OCI-LY1 (cell line): ENCODE data around the gene TLL2.

Experiments used
- H2AFZ ChIP-seq: fragments of 200-600 bp; sonication (generic), shearing (Covaris generic); 2 replicates; pipeline ENCODE4 v1.6.0; 2014; ENCODE audit warnings: antibody characterized with exemption, mild to moderate bottlenecking, low read length
- H3F3A ChIP-seq: fragments of 200-600 bp; sonication (generic), shearing (Covaris generic); 2 replicates; pipeline ENCODE4 v1.6.0; 2014; ENCODE audit warnings: mild to moderate bottlenecking, antibody characterized with exemption, low read length, moderate library complexity; ENCODE audit not compliant: insufficient read depth
- H3K27ac ChIP-seq: fragments of 200-600 bp; sonication (generic); 2 replicates; pipeline ENCODE4 v1.5.1; 2014; ENCODE audit warnings: low read length, mixed run types, mild to moderate bottlenecking, low read depth; ENCODE audit not compliant: poor library complexity, severe bottlenecking
- H3K27me3 ChIP-seq: fragments of 200-600 bp; sonication (generic); 2 replicates; pipeline ENCODE4 v1.6.0; 2014; ENCODE audit warnings: antibody characterized with exemption, mild to moderate bottlenecking, low read length, moderate library complexity; ENCODE audit not compliant: insufficient read depth
- H3K36me3 ChIP-seq: fragments of 200-600 bp; sonication (generic); 2 replicates; pipeline ENCODE4 v1.6.1; 2014; ENCODE audit warnings: mild to moderate bottlenecking, antibody characterized with exemption, low read length, moderate library complexity, mixed read lengths; ENCODE audit not compliant: insufficient read depth
- H3K4me1 ChIP-seq: fragments of 200-600 bp; sonication (generic); 2 replicates; pipeline ENCODE4 v1.5.1; 2014; ENCODE audit warnings: mild to moderate bottlenecking, low read length, moderate library complexity; ENCODE audit not compliant: insufficient read depth, severe bottlenecking
- H3K4me2 ChIP-seq: fragments of 200-600 bp; sonication (generic), shearing (Covaris generic); 2 replicates; pipeline ENCODE4 v1.6.1; 2014; ENCODE audit warnings: low read length
- H3K4me3 ChIP-seq: fragments of 200-600 bp; sonication (generic); 2 replicates; pipeline ENCODE4 v1.5.1; 2014; ENCODE audit warnings: low read length, low read depth, mild to moderate bottlenecking, mixed read lengths; ENCODE audit not compliant: poor library complexity, severe bottlenecking
- H3K79me2 ChIP-seq: fragments of 200-600 bp; shearing (Covaris generic); 2 replicates; pipeline ENCODE4 v1.6.1; 2016; ENCODE audit warnings: mixed run types, low read length, mixed read lengths; ENCODE audit not compliant: insufficient read depth
- H3K9ac ChIP-seq: fragments of 200-600 bp; sonication (generic), shearing (Covaris generic); 2 replicates; pipeline ENCODE4 v1.6.1; 2014; ENCODE audit warnings: mild to moderate bottlenecking, low read length, mixed read lengths
- H3K9me2 ChIP-seq: fragments of 200-600 bp; sonication (generic), shearing (Covaris generic); 2 replicates; pipeline ENCODE4 v1.6.1; 2014; ENCODE audit warnings: low read depth, mild to moderate bottlenecking, low read length, mixed read lengths
- H3K9me3 ChIP-seq: fragments of 200-600 bp; shearing (Covaris generic); 2 replicates; pipeline ENCODE4 v1.6.1; 2014; ENCODE audit warnings: low read length, mixed read lengths
- H4K20me1 ChIP-seq: fragments of 200-600 bp; sonication (generic), shearing (Covaris generic); 2 replicates; pipeline ENCODE4 v1.6.0; 2016; ENCODE audit warnings: mild to moderate bottlenecking, low read length; ENCODE audit not compliant: insufficient read depth
- CTCF ChIP-seq: fragments of 200-600 bp; sonication (generic), shearing (Covaris generic); IDR thresholded peaks from 2 replicates; pipeline ENCODE4 v1.5.1; 2017; ENCODE audit warnings: mild to moderate bottlenecking, antibody characterized with exemption, low read length, moderate library complexity, mixed read lengths
- EZH2 ChIP-seq: fragments of 200-600 bp; sonication (generic), shearing (Covaris generic); IDR thresholded peaks from 2 replicates; pipeline ENCODE4 v1.8.0; 2017; ENCODE audit warnings: borderline replicate concordance, mixed run types, mild to moderate bottlenecking, antibody characterized with exemption, low read length, moderate library complexity, mixed read lengths

TLL2 gene

GRCh38 chr10:96379758-96380157 lies 134.0 kb downstream of the TLL2 start:
- Histone ChIP-seq H4K20me1 (no peaks in the 10 kb centered on the region), H3K79me2 (no peaks in the 10 kb centered on the region), H3F3A (no peaks in the 10 kb centered on the region), H3K9ac (no peak overlapping the region), H3K9me2 (no peaks in the 10 kb centered on the region), H3K36me3 (no peaks in the 10 kb centered on the region), H3K4me2 (no peak overlapping the region), H3K9me3 (no peaks in the 10 kb centered on the region), H3K4me3 (no peak overlapping the region), H3K27me3 (no peaks in the 10 kb centered on the region), H2AFZ (no peak overlapping the region), H3K4me1 (peaks cover 4% of the 10 kb centered on the region), H3K27ac (no peak overlapping the region)
- TF ChIP-seq EZH2 (no peak), CTCF (no peak)

- Histone ChIP-seq H3K4me2 (no peak overlapping the region), H4K20me1 (no peaks in the 10 kb centered on the region), H3K4me1 (peaks cover 5% of the 10 kb centered on the region), H3K9me2 (no peaks in the 10 kb centered on the region), H3K79me2 (no peaks in the 10 kb centered on the region), H2AFZ (no peak overlapping the region), H3K4me3 (no peak overlapping the region), H3K27me3 (no peaks in the 10 kb centered on the region), H3F3A (no peaks in the 10 kb centered on the region), H3K36me3 (no peaks in the 10 kb centered on the region), H3K9me3 (no peaks in the 10 kb centered on the region), H3K27ac (no peak overlapping the region), H3K9ac (no peak overlapping the region)
- TF ChIP-seq EZH2, result no peak
- TF ChIP-seq CTCF, result no peak
These were observed 135.0 kb downstream of the TLL2 start for GRCh38 chr10:96378741-96379140.

GRCh38 chr10:96377816-96378294 lies 135.9 kb downstream of the TLL2 start:
- H2AFZ ChIP-seq, result no peak overlapping the region
- TF ChIP-seq EZH2 (no peak), CTCF (no peak)
- no peaks in the 10 kb centered on the region for H3K9me3 ChIP-seq
- no peaks in the 10 kb centered on the region for H3K9me2 ChIP-seq
- no peaks in the 10 kb centered on the region for H3F3A ChIP-seq
- no peak overlapping the region for H3K4me2 ChIP-seq
- H3K4me3 ChIP-seq, result no peak overlapping the region
- H3K4me1 ChIP-seq, result peaks cover 5% of the 10 kb centered on the region
- no peaks in the 10 kb centered on the region for H3K27me3 ChIP-seq
- no peaks in the 10 kb centered on the region for H3K79me2 ChIP-seq
- H3K9ac ChIP-seq, result no peak overlapping the region
- no peak overlapping the region for H3K27ac ChIP-seq
- no peaks in the 10 kb centered on the region for H4K20me1 ChIP-seq
- H3K36me3 ChIP-seq, result no peaks in the 10 kb centered on the region
